GM19397 (cell line): Measurements from ENCODE around the gene LILRB1.
"Not testable (repeated sequence)": the region's sequence is repeated elsewhere in the genome, so short reads cannot be mapped to it uniquely, and the experiment has no call there.

Experiments used
- ATAC-seq: cut with Tn5 transposase; IDR thresholded peaks from one replicate; pipeline ENCODE4 v1.9.1; 2021; ENCODE audit warnings: mild to moderate bottlenecking, moderate library complexity; ENCODE audit not compliant: unreplicated experiment

Gene LILRB1

DNA sequence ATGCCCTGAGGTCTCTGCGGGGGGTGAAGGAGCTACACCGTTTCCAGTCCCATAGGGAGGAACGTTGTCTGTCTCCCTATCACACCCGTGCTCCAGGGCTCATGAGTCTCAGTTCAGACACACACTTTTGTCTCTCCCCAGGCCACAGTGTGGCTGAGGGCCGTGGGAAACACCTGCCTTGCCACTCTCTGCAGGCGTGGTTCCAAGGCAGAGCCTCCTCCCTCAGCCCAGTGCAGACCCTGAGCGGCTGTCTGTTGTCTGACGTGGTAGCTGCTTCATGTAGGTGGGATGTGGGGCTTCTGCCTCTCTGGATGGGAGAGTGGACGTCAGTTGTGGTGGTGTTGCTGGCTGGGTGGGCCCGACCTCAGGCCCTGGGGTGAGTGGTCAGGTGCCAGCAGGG is 6.0 kb upstream of the LILRB1 start:
- ATAC-seq: peak; percentile 51

DNA sequence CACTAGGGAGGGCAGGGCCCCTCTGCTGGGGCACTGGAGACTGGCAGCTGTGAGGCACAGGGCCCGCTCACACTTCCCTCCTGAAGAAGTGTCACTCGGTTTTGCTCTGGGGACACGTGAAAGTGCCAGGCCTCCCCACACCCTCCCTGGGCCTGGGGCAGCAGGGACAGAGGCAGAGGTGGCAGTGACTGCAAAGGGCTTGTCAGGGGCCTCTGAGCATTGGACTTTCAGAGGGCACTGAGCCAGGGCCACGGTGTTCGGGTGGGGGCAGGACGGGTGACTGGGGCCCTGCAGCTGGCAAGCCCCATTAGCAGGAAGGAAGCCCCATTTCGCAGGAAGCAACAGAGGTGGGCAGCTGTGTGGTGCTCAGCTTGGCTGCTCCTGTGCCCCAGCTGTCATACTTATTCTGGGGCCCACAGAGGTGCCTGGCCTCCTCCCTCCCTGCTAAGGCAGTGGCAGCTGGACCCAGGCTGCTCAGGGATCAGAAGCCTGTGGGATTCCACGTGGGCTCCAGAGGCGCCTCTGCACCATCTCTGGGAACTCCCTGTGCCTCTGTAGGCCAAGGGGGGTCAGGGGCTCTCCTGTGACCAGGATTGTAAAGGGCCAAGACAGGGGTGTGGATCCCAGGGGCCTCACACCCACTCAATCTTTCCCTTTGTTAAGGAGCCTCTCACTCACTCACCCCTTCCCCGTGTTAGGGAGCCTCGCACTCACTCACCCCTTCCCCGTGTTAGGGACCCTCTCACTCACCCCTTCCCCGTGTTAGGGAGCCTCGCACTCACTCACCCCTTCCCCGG is 5.2 kb upstream of the LILRB1 start:
- ATAC-seq: peak; percentile 45

DNA sequence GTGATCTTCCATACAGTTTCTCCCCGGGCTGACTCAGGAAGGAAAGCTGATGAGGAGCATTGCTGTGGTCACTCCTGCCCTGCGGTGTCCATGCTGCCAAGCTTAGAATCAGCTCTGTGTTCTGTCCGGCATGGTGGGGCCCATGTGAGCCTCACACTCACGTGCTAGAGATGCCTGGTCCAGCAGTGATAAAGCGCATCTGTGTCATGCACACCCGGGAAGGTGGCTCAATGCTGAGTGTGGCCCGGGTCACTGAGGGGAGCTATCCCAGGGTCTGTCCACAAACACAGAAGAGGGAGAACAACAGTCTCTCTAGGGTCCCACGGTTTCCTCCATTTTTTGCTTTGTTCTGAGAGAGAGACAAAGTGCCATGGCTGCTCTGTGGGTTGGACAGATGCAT is 3.5 kb upstream of the LILRB1 start:
- no peak for ATAC-seq

DNA sequence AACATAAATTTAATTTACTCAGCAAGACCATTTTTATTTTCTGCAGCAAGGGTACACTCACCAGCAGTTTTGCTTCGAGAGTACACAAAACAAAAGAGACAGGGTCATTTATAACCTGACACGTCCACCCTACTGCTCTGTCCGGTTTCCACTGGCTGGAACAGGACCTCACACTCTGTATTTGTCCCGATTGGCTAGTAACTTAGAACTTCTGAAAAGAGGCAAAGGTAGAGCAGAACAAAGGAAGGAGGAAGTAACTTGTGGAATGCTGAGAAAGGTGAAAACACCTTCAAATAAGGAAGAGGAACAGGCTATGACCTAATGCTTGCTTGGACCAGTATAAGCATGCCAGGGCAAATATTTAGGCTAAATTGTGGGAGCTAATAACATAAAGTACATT is 2.4 kb upstream of the LILRB1 start:
- ATAC-seq: not testable (repeated sequence)

DNA sequence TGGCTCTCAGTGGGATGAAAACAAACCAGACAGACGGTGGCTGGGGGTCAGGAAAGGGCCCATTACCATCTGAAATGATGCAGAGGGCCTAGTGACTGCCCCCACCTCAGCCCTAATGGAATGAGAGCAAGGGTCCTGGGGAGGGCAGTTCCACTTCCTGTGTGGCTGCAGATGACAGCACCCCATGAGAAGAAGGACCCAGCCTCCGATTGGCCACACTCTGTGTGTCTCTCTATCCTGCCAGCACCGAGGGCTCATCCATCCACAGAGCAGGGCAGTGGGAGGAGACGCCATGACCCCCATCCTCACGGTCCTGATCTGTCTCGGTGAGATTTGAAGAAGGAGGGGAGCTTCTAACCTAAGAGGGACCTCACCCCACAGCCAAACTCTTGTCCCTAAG is 498 bp downstream of the LILRB1 start:
- ATAC-seq: no peak

DNA sequence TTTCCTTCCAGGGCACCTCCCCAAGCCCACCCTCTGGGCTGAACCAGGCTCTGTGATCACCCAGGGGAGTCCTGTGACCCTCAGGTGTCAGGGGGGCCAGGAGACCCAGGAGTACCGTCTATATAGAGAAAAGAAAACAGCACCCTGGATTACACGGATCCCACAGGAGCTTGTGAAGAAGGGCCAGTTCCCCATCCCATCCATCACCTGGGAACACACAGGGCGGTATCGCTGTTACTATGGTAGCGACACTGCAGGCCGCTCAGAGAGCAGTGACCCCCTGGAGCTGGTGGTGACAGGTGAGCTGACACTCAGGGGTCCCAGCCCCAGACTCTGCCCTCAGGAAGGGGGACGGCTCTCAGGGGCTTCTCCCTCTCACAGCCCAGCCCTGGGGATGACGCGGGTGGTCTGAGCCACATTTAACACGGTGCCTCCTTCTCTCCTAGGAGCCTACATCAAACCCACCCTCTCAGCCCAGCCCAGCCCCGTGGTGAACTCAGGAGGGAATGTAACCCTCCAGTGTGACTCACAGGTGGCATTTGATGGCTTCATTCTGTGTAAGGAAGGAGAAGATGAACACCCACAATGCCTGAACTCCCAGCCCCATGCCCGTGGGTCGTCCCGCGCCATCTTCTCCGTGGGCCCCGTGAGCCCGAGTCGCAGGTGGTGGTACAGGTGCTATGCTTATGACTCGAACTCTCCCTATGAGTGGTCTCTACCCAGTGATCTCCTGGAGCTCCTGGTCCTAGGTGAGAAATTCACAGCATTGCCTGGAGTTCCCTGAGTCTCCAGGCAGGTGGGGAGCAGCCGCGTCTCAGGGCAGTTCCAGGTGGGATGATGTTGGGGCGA is 1.4 kb downstream of the LILRB1 start:
- ATAC-seq: not testable (repeated sequence)

DNA sequence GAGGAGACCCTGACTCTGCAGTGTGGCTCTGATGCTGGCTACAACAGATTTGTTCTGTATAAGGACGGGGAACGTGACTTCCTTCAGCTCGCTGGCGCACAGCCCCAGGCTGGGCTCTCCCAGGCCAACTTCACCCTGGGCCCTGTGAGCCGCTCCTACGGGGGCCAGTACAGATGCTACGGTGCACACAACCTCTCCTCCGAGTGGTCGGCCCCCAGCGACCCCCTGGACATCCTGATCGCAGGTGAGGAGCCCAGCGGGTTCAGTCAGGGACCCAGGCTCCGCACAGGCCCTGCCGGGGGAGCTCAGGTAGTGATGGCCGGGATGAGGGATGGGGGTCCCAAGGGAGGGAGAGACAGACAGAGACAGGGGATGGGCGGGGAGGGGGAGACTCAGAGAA is 2.2 kb downstream of the LILRB1 start:
- ATAC-seq: not testable (repeated sequence)

DNA sequence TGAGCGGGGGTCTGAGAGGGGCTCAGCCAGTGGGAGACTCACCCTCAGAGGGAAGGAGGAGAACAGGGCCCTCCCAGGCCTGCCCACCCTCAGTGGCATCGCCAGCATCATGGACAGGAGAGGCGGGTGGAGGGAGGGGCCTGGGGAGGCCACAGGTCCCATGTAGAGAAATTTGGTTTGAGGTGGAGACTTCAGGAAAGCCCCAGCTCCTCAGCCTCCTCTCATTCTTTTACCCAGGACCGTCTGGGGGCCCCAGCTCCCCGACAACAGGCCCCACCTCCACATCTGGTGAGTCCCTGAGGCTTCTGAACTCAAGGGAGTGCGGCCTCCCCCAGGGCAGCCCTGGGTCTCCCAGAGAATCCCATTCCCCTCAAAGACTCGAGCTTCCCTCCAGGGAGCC is 3.1 kb downstream of the LILRB1 start:
- no peak for ATAC-seq

DNA sequence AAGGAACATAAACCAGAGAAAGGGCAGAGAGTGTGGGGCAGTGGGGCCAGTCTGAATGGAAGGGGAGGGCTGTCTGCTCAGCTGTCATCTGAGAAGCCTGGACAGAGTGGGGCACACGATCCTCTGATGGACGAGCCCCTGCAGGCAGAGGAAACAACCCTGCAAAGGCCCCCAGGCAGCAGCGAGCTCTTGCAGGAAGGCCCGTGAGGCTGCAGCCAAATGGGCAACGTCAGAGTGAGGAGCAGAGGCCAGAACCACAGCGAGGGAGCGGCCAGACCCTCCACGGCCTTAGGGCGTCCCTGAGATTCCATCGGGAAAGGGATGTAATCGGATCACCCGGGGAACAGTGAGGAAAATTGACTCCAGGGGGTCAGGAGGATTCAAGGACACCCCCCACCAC is 5.8 kb downstream of the LILRB1 start:
- not testable (repeated sequence) for ATAC-seq

DNA sequence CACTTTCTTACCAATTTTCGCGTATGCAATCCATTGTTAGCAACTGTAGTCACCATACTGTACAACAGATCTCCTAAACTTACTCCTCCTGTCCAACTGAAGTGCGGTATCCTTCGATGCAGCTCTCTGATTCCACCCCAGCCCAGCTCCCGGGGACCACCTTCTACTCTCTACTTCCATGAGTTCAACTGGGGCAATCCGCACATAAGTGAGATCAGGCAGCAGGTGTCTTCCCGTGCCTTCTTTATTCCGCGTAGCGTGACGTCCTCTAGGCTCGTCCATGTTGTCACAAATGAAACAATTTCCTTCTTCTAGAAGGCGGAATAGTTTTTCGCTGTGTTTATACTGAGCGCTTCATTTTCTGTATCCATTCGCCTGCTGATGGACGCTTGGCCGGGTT is 8.4 kb downstream of the LILRB1 start:
- no peak for ATAC-seq

DNA sequence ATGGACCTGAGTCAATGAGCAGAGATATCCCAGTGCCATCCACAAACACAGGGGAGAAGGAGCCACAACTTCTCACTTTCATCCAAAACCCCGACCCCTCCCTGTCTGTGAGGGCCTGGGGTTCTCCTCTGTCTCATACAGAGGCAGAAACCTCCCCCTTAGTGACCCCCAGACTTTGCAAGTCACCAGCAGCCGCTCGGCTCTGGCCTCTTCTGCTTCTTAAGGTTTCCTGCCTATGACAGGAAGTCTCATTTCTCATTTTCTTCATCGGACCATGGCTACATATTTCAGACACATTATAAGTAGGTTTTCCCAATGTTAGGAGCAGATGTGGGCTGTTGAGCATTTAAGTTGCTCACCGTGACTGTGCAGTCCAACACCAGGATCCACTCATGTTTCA is 12.7 kb downstream of the LILRB1 start:
- not testable (repeated sequence) for ATAC-seq

DNA sequence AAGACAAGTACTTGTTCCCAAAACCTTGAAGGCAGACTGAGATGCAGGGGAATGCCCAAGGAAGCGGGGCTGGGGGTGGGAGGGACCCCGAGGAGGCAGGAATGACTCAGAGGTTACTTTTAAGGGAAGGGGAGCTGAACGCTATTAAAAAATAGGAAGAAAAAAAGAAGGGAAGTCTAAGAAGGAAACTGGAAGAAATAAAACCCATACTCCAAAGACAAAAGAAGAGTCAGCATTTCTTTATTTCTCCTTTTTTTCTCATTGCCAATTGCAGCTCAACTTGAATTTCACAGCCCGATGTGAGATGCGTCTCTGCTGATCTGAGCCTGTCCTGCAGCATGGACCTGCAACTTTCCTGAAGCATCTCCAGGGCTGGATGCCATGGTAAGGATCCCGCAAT is 13.3 kb downstream of the LILRB1 start:
- ATAC-seq: not testable (repeated sequence)

DNA sequence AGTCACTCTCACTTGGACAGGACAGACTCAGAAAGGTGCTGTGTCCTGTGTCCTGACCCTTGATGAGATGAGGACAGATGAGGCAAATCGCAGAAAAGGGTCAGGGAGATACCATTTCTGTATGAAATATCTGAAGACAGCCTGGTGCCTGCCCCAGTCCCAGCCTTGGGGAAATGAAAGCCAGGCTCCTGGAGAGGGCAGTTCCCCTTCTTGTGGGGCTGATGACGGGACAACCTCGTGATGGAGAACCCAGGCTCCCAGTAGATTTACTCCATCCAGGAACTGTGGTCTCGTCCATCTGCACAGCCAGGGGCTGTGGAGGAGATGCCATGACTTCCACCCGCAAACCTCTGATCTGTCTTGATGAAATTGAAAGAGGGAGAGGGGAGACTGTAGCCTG is 13.8 kb downstream of the LILRB1 start:
- no peak for ATAC-seq

DNA sequence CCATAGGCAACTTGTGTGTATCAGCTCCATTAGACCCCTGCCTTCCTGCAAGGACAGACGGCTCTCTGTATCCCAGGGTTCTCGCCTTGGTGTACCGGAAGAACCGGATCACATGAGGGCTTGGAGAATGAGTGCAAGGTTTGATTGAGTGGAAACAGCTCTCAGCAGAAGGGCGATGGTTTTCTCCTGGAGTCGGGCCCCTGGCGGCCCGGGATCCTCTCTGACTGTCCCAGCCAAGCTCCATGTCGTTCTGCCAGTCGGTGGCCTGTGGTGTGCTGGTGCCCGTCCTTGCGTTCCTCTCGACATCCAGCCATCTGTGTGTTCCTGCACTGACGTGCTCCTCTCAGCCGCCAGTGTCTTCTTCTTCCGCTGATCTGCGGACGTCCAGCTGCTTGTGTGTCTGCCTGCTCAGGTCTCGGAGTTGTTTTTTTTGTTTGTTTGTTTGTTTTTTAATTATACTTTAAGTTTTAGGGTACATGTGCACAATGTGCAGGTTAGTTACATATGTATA is 16.1 kb downstream of the LILRB1 start:
- ATAC-seq: no peak

DNA sequence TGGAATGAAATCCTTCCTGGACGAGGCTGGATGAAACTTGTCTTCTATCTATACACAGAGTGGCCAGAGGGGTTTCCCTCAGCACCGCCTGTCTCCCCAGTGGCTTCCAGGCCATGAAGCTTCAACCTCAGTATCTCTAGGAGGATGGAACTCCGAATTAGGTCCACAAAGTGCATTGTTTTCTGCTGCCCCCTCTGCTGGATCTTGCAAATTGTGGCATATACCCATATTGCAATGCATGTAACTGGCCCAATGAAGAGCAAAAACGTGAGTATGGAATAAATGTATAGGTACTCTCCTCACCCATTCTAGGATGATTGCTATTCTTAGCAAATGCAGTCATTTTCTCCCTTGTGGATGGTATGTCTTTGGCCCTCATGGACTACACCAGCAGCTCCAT is 17.8 kb downstream of the LILRB1 start:
- no peak for ATAC-seq

DNA sequence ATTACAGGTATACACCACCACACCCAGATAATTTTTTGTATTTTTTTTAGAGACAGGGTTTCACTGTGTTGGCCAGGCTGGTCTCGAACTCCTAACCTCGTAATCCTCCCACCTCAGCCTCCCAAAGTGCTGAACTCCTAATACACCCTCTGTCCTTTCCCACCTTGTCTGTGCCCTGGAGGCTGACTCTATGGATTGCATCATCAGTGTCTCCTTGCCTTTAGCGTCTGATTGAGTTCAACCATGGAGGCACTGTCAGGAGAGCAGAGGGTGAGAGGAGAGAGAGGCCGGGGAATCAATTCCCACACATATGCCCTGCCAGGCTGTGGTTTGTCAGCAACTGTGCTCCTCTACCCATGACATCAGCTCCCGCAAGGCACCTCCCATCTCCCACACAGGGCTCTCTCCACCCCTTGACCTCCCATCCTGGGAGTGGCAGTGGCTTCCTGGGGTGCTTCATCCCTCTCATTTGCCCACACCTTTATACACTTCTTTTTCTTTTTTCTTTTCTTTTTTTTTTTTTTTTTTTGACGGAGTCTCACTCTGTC is 19.9 kb downstream of the LILRB1 start:
- ATAC-seq: no peak

DNA sequence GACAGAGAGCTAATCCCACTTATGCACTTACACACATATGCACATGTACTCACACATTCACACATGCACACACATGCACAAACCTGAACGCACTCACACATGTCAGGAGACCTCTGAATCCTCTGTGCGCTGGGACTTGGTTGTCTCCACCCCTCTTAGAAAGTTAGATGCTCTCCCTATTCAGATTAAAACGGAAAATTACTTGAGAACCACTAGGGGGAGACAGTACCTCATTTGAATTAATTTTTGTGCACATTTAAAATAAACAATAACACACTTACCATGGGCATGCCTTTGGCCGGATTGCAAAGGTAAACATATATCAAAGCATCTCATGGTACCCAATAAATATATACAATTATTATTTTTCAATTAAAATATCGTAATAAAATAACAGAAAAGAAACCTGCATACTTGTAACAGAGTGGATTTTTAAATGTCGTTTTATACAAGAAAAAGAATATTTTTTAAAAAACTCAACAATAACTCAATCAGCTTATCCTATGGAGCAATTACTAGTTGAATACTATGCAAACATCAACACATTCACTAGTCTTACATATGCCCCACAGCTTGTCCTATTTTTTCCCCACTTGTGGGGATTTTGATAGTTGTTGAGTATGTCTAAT is 23.0 kb downstream of the LILRB1 start:
- ATAC-seq: no peak

DNA sequence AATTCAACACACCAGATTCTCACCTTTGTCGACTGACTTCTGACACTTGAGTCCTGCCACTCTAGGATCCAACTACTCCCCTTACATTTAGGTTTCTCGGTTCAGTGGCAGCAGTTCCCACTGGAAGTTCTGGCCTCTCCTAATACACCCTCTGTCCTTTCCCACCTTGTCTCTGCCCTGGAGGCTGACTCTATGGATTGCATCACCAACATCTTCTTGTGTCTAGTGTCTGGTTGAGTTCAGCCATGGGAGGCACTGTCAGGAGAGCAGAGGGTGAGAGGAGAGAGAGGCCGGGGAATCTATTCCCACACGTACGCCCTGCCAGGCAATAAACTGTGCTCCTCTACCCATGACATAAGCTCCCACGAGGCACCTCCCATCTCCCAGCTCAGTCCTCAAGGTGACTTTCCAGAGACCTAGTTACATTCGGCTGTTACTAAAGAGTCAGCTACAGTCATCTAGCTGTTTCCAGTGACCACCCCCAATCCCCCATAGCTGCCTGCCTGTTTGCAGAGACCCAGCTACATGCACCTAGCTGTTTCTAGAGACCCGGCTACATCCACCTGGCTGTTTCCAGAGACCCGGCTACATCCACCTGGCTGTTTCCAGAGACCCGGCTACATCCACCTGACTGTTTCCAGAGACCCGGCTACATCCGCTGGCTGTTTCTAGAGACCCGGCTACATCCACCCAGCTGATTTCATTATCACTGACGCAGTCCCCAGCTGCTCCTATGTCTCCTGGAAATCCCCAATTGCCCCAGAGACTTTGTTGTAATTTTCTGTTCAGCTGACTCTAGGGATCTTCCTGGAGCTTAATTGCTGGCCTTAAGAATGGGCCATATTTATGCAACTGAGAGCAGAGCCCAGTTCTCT is 24.4 kb downstream of the LILRB1 start:
- ATAC-seq: no peak

DNA sequence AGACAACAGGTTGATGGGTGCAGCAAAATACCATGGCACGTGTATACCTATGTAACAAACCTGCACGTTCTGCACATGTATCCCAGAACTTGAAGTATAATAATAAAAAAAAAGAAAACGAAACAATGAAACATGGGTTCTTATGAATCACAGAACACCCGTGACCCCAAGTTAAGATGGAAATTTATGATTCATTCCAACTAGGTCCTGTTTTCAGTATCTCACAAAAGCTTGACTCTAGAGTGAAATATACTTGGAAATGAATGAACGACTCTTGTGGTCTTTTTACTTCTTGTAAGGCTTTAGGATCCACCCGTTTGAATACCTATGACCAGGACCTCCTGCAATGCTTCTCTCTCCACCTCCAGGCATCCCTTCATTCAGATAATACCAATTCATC is 29.0 kb downstream of the LILRB1 start:
- ATAC-seq: no peak

DNA sequence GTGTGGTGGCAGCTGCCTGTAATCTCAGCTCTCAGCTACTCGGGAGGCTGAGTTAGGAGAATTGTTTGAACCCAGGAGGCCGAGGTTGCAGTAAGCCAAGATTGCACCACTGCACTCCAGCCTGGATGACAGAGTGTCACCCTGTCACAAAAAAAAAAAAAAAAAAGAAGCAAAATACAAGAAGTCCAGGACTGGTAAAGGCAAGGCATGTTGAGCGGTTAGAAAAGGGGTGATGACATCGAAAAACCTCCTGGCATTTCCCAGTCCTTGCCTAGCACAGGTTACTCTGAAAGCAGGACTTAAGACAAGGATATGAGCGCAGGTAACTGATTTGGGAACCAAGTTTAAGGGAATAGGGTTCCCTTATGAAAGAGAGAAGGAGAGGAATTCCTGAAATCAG is 30.0 kb downstream of the LILRB1 start:
- no peak for ATAC-seq
